Activated CD8-positive, alpha-beta memory T cell treated with anti-CD3 and anti-CD28 coated beads, Interleukin-2, amount 50 U/mL, for 1 hour (primary cell): Measurements from ENCODE around the gene RALGDS.
A peak's percentile ranks its signal among the peaks of the same experiment; 100 is the strongest.

ENCODE experiments used
- DNase-seq: peaks from one replicate; pipeline ENCODE4 v3.0.0-alpha.2; 2020; ENCODE audit errors: extremely low read depth

The RALGDS gene

GRCh38 chr9:133151041-133151440, 30.0 kb upstream of the RALGDS start:
- DNase-seq, result no peak

- no peak for DNase-seq
These were observed 28.3 kb upstream of the RALGDS start for GRCh38 chr9:133149130-133150015.

- DNase-seq, result no peak
These were observed 27.4 kb upstream of the RALGDS start for GRCh38 chr9:133148199-133149129.

GRCh38 chr9:133147412-133148198, 26.6 kb upstream of the RALGDS start:
- no peak for DNase-seq

GRCh38 chr9:133146746-133147411, 25.8 kb upstream of the RALGDS start:
- DNase-seq, result no peak

- DNase-seq, result no peak
These were observed 24.1 kb upstream of the RALGDS start for GRCh38 chr9:133144904-133145851.

- peak; percentile 79 for DNase-seq
These were observed 23.3 kb upstream of the RALGDS start for GRCh38 chr9:133144142-133144903.

- no peak for DNase-seq
These were observed 22.6 kb upstream of the RALGDS start for GRCh38 chr9:133143639-133144141.

GRCh38 chr9:133142684-133143622, 21.9 kb upstream of the RALGDS start:
- no peak for DNase-seq

GRCh38 chr9:133141833-133142595, 21.0 kb upstream of the RALGDS start:
- DNase-seq, result no peak

- DNase-seq, result no peak
These were observed 19.6 kb upstream of the RALGDS start for GRCh38 chr9:133140606-133141005.

- DNase-seq, result no peak
These were observed 19.1 kb upstream of the RALGDS start for GRCh38 chr9:133140174-133140505.

- no peak for DNase-seq
These were observed 18.5 kb upstream of the RALGDS start for GRCh38 chr9:133139246-133140173.

GRCh38 chr9:133137451-133138231, 16.6 kb upstream of the RALGDS start:
- DNase-seq, result no peak

GRCh38 chr9:133135146-133135745, 14.2 kb upstream of the RALGDS start:
- DNase-seq, result no peak
